Activated T-helper 1 cell treated with anti-CD3 and anti-CD28 coated beads, Interleukin-12 subunit alpha, Interleukin-12 subunit beta, Interleukin-2, Interleukin-4 antibody, amounts not matched to agents 30 ng/mL and 10 ng/mL and 1 ng/mL, durations not matched to agents 14 hours and 24 hours and 36 hours (primary cell): ENCODE measurements around the gene YY1AP1. TPM values are rescaled to one million over a fixed set of nuclear protein-coding genes. Genes with fewer than 3 reads are reported as not detected.
"Not testable (repeated sequence)": the region's sequence is repeated elsewhere in the genome, so short reads cannot be mapped to it uniquely, and the experiment has no call there.

Experiments
- DNase-seq: peaks from one replicate; pipeline ENCODE4 v3.0.0; 2021; ENCODE audit warnings: low spot score
- H3K27ac Mint-ChIP-seq: one replicate; pipeline ENCODE4 v1.8.0; 2021; ENCODE audit warnings: mild to moderate bottlenecking, mixed read lengths
- H3K27me3 Mint-ChIP-seq: one replicate; pipeline ENCODE4 v1.8.0; 2022; ENCODE audit warnings: mild to moderate bottlenecking, moderate library complexity, mixed read lengths; ENCODE audit not compliant: insufficient read depth
- H3K36me3 Mint-ChIP-seq: one replicate; pipeline ENCODE4 v1.8.0; 2021; ENCODE audit warnings: low read depth, mixed read lengths
- H3K4me1 Mint-ChIP-seq: one replicate; pipeline ENCODE4 v1.8.0; 2021; ENCODE audit warnings: low read depth, mixed read lengths
- H3K4me3 Mint-ChIP-seq: one replicate; pipeline ENCODE4 v1.8.0; 2021; ENCODE audit warnings: mild to moderate bottlenecking, moderate library complexity, mixed read lengths
- H3K9me3 Mint-ChIP-seq: one replicate; pipeline ENCODE4 v1.8.0; 2021; ENCODE audit warnings: mixed read lengths
- intact Hi-C: fragments of 100-400 bp; cut with micrococcal nuclease; formaldehyde crosslinking; loops from one replicate; pipeline ENCODE4 v1.15.1; 2024
- total RNA-seq: library from RNA; stranded (reverse); gene quantifications from 2 replicates; pipeline ENCODE4 v1.2.3, GENCODE V29; 2022

Gene YY1AP1
- total RNA-seq, 1 donor from 2014 or later: 62.2 TPM

- H3K9me3 Mint-ChIP-seq, H3K27ac Mint-ChIP-seq, intact Hi-C loops, H3K36me3 Mint-ChIP-seq, H3K4me3 Mint-ChIP-seq, H3K27me3 Mint-ChIP-seq, DNase-seq: not testable (repeated sequence)
- peaks cover 17% of the 10 kb centered on the region for H3K4me1 Mint-ChIP-seq
These were observed 15.8 kb upstream of the YY1AP1 start for GRCh38 chr1:155704414-155704813.

DNA sequence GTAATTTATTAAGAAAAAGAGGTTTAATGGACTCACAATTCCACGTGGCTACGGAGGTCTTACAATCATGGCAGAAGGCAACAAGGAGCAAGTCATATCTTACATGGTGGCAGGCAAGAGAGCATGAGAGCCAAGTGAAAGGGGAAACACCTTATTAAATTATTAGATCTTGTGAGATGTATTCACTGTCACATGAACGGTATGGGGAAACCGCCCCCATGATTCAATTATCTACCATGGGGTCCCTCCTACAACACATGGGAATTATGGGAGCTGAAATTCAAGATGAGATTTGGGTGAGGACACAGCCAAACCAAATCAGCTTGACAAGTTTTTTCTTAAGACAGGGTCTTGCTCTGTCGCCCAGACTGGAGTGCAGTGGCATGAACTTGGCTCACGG lies 14.6 kb upstream of the YY1AP1 start:
- H3K4me3 Mint-ChIP-seq: no peak overlapping the region
- H3K36me3 Mint-ChIP-seq: peaks cover 5% of the 10 kb centered on the region
- intact Hi-C loops: no loop called here
- peaks cover 22% of the 10 kb centered on the region for H3K4me1 Mint-ChIP-seq
- no peak overlapping the region for H3K27ac Mint-ChIP-seq
- no peak for DNase-seq
- H3K27me3 Mint-ChIP-seq: no peaks in the 10 kb centered on the region
- no peaks in the 10 kb centered on the region for H3K9me3 Mint-ChIP-seq

DNA sequence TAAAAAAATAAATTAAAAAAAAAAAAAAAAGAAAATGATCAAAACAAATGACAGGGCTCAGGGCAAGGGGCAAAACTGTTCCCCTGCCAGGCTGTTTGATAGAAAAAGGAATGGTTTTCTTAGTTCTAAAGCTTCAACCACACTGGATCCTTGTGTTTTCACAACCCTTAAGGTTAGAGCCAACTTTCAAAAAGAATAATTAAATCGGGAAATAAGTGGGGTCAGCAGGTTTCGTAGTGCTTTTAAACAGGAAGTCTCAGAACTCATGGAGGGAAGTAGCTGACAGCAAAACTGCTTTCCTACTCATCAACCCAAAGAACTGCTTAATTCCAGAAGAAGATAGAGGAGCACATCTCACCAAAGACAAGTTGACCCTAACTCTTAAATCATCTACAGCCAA lies 13.1 kb upstream of the YY1AP1 start:
- H3K27ac Mint-ChIP-seq, H3K4me3 Mint-ChIP-seq, intact Hi-C loops, DNase-seq, H3K9me3 Mint-ChIP-seq, H3K27me3 Mint-ChIP-seq: not testable (repeated sequence)
- peaks cover 10% of the 10 kb centered on the region for H3K36me3 Mint-ChIP-seq
- peaks cover 18% of the 10 kb centered on the region for H3K4me1 Mint-ChIP-seq

DNA sequence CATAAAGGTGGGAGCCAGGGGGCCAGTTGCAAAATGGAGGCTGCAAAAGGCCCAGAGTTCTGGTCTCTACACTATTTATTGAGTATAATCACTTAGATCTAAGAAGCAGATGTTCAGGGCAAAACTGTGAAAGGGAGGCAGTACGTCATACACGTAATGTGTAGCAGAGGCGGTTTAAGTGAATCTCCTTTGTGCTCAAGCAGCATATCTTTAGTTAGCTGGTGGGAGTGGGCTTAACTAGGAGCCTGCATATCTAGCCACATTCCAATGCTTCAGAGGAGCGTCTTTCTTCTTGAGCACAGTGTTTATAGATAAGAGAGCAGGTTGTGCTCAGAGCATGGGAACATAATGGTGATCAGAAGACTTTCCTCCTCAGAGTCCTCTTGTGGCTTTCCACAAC lies 10.5 kb upstream of the YY1AP1 start:
- Mint-ChIP-seq H3K4me1 (peaks cover 32% of the 10 kb centered on the region), H3K36me3 (peaks cover 17% of the 10 kb centered on the region)
- H3K27ac Mint-ChIP-seq, DNase-seq, H3K4me3 Mint-ChIP-seq, intact Hi-C loops, H3K27me3 Mint-ChIP-seq, H3K9me3 Mint-ChIP-seq: not testable (repeated sequence)

- Mint-ChIP-seq H3K4me3 (no peak overlapping the region), H3K27me3 (no peaks in the 10 kb centered on the region), H3K9me3 (no peaks in the 10 kb centered on the region), H3K27ac (no peak overlapping the region), H3K4me1 (peaks cover 28% of the 10 kb centered on the region), H3K36me3 (peaks cover 17% of the 10 kb centered on the region)
- intact Hi-C loops: no loop called here
- no peak for DNase-seq
These were observed 9.9 kb upstream of the YY1AP1 start for GRCh38 chr1:155698382-155699038.

DNA sequence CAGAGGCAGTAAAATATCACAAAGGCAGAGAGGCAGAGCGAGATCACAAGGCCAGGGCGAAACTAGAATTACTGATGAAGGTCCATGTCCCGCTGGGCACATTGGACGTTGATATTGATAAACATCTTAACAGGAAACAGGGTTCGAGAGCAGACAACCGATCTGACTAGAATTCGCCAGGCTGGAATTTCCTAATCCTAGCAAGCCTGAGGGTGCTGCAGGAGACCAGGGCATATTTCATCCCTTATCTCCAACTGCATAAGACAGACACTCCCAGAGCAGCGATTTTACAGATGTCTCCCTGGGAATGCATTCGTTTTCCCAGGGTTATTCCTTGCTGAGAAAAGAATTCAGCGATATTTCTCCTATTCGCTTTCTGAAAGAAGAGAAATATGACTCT lies 9.0 kb upstream of the YY1AP1 start:
- DNase-seq, H3K9me3 Mint-ChIP-seq, H3K27me3 Mint-ChIP-seq, H3K27ac Mint-ChIP-seq, intact Hi-C loops, H3K4me3 Mint-ChIP-seq: not testable (repeated sequence)
- peaks cover 25% of the 10 kb centered on the region for H3K36me3 Mint-ChIP-seq
- peaks cover 32% of the 10 kb centered on the region for H3K4me1 Mint-ChIP-seq

DNA sequence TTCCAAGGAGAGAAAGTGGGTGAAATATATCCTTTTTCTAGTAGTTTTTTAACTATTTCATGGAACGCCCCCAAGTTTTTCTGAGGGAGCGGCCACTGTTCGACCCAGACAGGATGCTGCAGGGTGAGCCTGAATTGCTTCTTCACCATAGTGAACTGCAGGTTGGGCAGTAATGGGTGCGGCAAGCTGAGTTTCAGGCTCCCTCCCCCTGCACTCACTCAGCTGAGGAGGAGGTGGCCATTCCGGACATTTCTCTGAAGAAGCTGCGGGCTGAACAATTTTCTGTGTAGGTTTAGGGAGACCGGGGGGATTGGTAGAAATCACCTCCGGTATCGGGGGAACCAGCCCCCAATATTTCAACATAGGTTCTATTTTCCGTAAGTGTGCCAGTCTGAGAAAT lies 8.5 kb upstream of the YY1AP1 start:
- Mint-ChIP-seq H3K36me3 (peaks cover 31% of the 10 kb centered on the region), H3K4me3 (no peak overlapping the region), H3K9me3 (no peaks in the 10 kb centered on the region), H3K4me1 (peaks cover 38% of the 10 kb centered on the region), H3K27me3 (no peaks in the 10 kb centered on the region), H3K27ac (no peak overlapping the region)
- no peak for DNase-seq
- intact Hi-C loops: no loop called here

DNA sequence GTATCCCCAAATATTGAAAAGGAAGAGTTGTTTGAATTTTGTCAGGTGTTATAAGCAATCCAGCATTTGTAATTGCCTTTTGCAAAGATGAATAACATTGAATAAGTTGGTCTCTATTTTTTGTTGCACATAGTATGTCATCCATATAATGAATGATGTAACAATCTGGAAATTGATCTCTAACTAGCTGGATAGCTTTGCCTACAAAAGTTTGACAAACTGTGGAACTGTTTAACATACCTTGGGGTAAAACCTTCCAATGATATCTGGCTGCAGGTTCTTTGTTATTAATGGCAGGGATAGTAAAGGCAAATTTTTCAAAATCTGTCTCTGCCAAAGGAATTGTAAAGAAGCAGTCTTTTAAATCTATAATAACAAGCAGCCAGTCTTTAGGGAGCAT lies 8.0 kb upstream of the YY1AP1 start:
- DNase-seq: no peak
- Mint-ChIP-seq H3K9me3 (peaks cover 4% of the 10 kb centered on the region), H3K27ac (no peak overlapping the region), H3K36me3 (peaks cover 36% of the 10 kb centered on the region), H3K4me1 (peaks cover 42% of the 10 kb centered on the region), H3K4me3 (no peak overlapping the region), H3K27me3 (no peaks in the 10 kb centered on the region)
- intact Hi-C loops: no loop called here

GRCh38 chr1:155695608-155696007 lies 7.0 kb upstream of the YY1AP1 start:
- H3K27me3 Mint-ChIP-seq: no peaks in the 10 kb centered on the region
- intact Hi-C loops: no loop called here
- no peak overlapping the region for H3K4me3 Mint-ChIP-seq
- H3K27ac Mint-ChIP-seq: no peak overlapping the region
- H3K4me1 Mint-ChIP-seq: peaks cover 49% of the 10 kb centered on the region
- peaks cover 9% of the 10 kb centered on the region for H3K9me3 Mint-ChIP-seq
- H3K36me3 Mint-ChIP-seq: peaks cover 43% of the 10 kb centered on the region
- no peak for DNase-seq

DNA sequence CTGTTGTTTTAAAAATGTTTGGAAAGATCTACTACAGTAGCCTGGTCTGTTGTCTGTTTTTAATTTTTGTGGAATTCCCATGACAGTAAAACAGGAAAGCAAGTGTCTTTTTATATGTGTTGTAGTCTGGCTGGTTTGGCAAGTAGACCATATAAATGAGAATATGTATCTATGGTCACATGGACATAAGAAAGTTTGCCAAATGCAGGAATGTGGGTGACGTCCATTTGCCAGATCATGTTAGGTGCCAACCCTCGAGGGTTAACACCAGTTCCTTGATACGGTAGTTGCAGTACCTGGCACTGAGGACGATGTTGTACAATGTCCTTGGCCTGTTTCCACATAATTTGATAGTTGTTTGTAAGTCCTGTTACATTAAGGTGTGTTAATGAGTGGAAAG lies 6.5 kb upstream of the YY1AP1 start:
- Mint-ChIP-seq H3K36me3 (peaks cover 46% of the 10 kb centered on the region), H3K27me3 (no peaks in the 10 kb centered on the region), H3K9me3 (peaks cover 9% of the 10 kb centered on the region), H3K4me3 (no peak overlapping the region), H3K4me1 (peaks cover 54% of the 10 kb centered on the region), H3K27ac (no peak overlapping the region)
- intact Hi-C loops: no loop called here
- no peak for DNase-seq

- intact Hi-C loops: no loop called here
- DNase-seq: no peak
- Mint-ChIP-seq H3K9me3 (peaks cover 9% of the 10 kb centered on the region), H3K4me3 (no peak overlapping the region), H3K4me1 (peaks cover 59% of the 10 kb centered on the region), H3K27me3 (no peaks in the 10 kb centered on the region), H3K36me3 (peaks cover 52% of the 10 kb centered on the region), H3K27ac (no peak overlapping the region)
These were observed 5.6 kb upstream of the YY1AP1 start for GRCh38 chr1:155694167-155694566.

GRCh38 chr1:155691992-155692528 lies 3.5 kb upstream of the YY1AP1 start:
- no peak for DNase-seq
- H3K27ac Mint-ChIP-seq: peak overlapping the region; percentile 23
- H3K36me3 Mint-ChIP-seq: peaks cover 47% of the 10 kb centered on the region
- intact Hi-C loops: no loop called here
- peaks cover 9% of the 10 kb centered on the region for H3K9me3 Mint-ChIP-seq
- H3K27me3 Mint-ChIP-seq: peaks cover 3% of the 10 kb centered on the region
- H3K4me1 Mint-ChIP-seq: peaks cover 53% of the 10 kb centered on the region
- H3K4me3 Mint-ChIP-seq: peak overlapping the region; percentile 82

GRCh38 chr1:155689081-155689607 lies 570 bp upstream of the YY1AP1 start, which contains the start of gene DAP3:
Gene DAP3, plus strand, starts transcription at chr1:155689091. Its CDS starts 20,689 bp downstream, at chr1:155709780.
- Mint-ChIP-seq H3K4me1 (peaks cover 61% of the 10 kb centered on the region), H3K36me3 (peaks cover 47% of the 10 kb centered on the region), H3K27ac (peak within 1 kb of the TSS; percentile 96), H3K4me3 (peak within 1 kb of the TSS; percentile 95)
- H3K27me3 Mint-ChIP-seq, H3K9me3 Mint-ChIP-seq, DNase-seq: not testable (repeated sequence)
- intact Hi-C loops: loop anchor here (2.0 to 5.0 kb wide), 6 partner anchors 52 to 427 kb away; partner anchors contain the start of genes FDPS, GON4L, KHDC4 and SCAMP3
